Activated T-cell treated with anti-CD3 and anti-CD28 coated beads, Interleukin-2, amount 50 U/mL, for 4 hours (primary cell): Measurements from ENCODE around the gene ZNF594. TPM values are rescaled to one million over a fixed set of nuclear protein-coding genes. Genes with fewer than 3 reads are reported as not detected.
"Not testable (repeated sequence)": the region's sequence is repeated elsewhere in the genome, so short reads cannot be mapped to it uniquely, and the experiment has no call there.

ENCODE experiments used
- ATAC-seq, 2 donors: fragments of 200-7000 bp; cut with Tn5 transposase; one replicate each; pipeline ENCODE4 v1.10.0; 2021
- DNase-seq: peaks from one replicate; pipeline ENCODE4 v3.0.0-alpha.2; 2020
- H3K27me3 Mint-ChIP-seq: one replicate; pipeline ENCODE4 v1.8.0; 2021; ENCODE audit warnings: low read depth, mixed read lengths
- H3K36me3 Mint-ChIP-seq: one replicate; pipeline ENCODE4 v1.8.0; 2022; ENCODE audit warnings: mixed read lengths; ENCODE audit not compliant: insufficient read depth
- H3K4me1 Mint-ChIP-seq: one replicate; pipeline ENCODE4 v1.8.0; 2021; ENCODE audit warnings: low read depth, mixed read lengths
- H3K4me3 Mint-ChIP-seq: one replicate; pipeline ENCODE4 v1.8.0; 2021; ENCODE audit warnings: mild to moderate bottlenecking, moderate library complexity, mixed read lengths
- H3K9me3 Mint-ChIP-seq: one replicate; pipeline ENCODE4 v1.8.0; 2021; ENCODE audit warnings: mixed read lengths
- total RNA-seq, 3 donors: library from RNA; stranded (reverse); gene quantifications; one replicate each; pipeline ENCODE4 v1.2.1, GENCODE V29; 2021

ZNF594 gene
- total RNA-seq, result 1 to 10 TPM; 6.5 to 7.6 (median 6.7) TPM

GRCh38 chr17:5191541-5192417, at the start of gene ZNF594:
Gene ZNF594 (minus strand): TSS chr17:5191868. CDS start chr17:5184256, 7,612 bp downstream.
- peaks cover 18% of the 10 kb centered on the region for H3K36me3 Mint-ChIP-seq
- DNase-seq (peak; percentile 95), ATAC-seq (peak; percentile 100)
- peaks cover 15% of the 10 kb centered on the region for H3K9me3 Mint-ChIP-seq
- peaks cover 28% of the 10 kb centered on the region for H3K4me1 Mint-ChIP-seq
- peak within 1 kb of the TSS; percentile 93 for H3K4me3 Mint-ChIP-seq
- H3K27me3 Mint-ChIP-seq, result no peaks in the 10 kb centered on the region

DNA sequence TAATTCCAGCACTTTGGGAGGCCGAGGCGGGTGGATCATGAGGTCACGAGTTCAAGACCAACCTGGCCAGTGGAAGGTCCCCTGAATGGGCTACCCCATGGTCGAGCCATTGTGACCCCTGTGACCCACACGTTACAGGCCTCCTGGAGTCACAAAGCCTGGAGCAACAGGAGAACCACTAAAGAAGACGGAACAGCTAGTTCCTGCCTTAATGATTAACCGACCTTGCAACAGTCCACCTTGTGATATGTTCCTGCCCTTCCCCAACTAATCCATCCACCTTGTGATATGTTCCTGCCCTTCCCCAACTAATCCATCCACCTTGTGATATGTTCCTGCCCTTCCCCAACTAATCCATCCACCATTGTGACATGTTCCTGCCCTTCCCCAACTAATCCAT, 48.1 kb upstream of the ZNF594 start:
- not testable (repeated sequence) for ATAC-seq, H3K9me3 Mint-ChIP-seq, DNase-seq, H3K36me3 Mint-ChIP-seq, H3K4me3 Mint-ChIP-seq, H3K27me3 Mint-ChIP-seq
- H3K4me1 Mint-ChIP-seq, result peaks cover 48% of the 10 kb centered on the region

GRCh38 chr17:5238333-5238732, 46.7 kb upstream of the ZNF594 start:
- Mint-ChIP-seq H3K36me3 (no peaks in the 10 kb centered on the region), H3K27me3 (no peaks in the 10 kb centered on the region), H3K4me1 (peaks cover 49% of the 10 kb centered on the region), H3K4me3 (no peak overlapping the region), H3K9me3 (peaks cover 3% of the 10 kb centered on the region)
- ATAC-seq (no peak), DNase-seq (no peak)

DNA sequence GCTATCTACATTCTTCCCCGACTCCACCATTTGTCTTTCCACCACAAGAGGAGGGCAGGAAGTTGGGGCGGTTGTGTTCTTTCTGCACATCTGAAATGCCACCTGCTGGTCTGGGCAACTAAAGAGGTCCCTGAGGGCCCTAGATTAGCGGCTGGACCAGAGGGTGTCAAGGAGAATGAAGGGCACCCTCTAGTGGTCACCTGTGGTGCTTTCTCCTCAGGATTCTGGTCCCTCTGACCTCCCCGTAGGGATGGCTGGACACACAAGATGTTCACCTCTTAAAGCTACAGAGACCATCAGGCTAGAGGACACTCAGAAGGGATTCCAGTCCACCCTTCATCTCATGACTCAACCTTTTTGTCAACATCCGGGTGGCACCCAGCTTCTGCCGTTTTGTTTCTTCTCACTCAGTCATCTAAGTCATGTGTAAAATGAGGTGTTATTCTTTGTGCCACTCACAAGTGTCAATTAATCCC, 45.9 kb upstream of the ZNF594 start:
- H3K27me3 Mint-ChIP-seq, result no peaks in the 10 kb centered on the region
- peak; percentile 10 for DNase-seq
- H3K4me3 Mint-ChIP-seq, result no peak overlapping the region
- peak; percentile 61 to 81 for ATAC-seq
- H3K4me1 Mint-ChIP-seq, result peaks cover 41% of the 10 kb centered on the region
- H3K9me3 Mint-ChIP-seq, result peaks cover 3% of the 10 kb centered on the region
- no peaks in the 10 kb centered on the region for H3K36me3 Mint-ChIP-seq

- peaks cover 37% of the 10 kb centered on the region for H3K4me1 Mint-ChIP-seq
- peaks cover 3% of the 10 kb centered on the region for H3K9me3 Mint-ChIP-seq
- ATAC-seq, result no peak
- no peaks in the 10 kb centered on the region for H3K36me3 Mint-ChIP-seq
- no peaks in the 10 kb centered on the region for H3K27me3 Mint-ChIP-seq
- no peak for DNase-seq
- H3K4me3 Mint-ChIP-seq, result no peak overlapping the region
Measured at GRCh38 chr17:5236938-5237540, 45.4 kb upstream of the ZNF594 start.

- no peaks in the 10 kb centered on the region for H3K27me3 Mint-ChIP-seq
- peaks cover 31% of the 10 kb centered on the region for H3K4me1 Mint-ChIP-seq
- no peak within 1 kb of the TSS for H3K4me3 Mint-ChIP-seq
- ATAC-seq, result no peak
- DNase-seq, result no peak
- H3K36me3 Mint-ChIP-seq, result no peaks in the 10 kb centered on the region
- H3K9me3 Mint-ChIP-seq, result peaks cover 3% of the 10 kb centered on the region
Measured at GRCh38 chr17:5234645-5235576, 43.2 kb upstream of the ZNF594 start, which contains the start of gene SCIMP. Gene SCIMP (minus strand): TSS chr17:5234860. CDS start chr17:5234755, 105 bp downstream.

DNA sequence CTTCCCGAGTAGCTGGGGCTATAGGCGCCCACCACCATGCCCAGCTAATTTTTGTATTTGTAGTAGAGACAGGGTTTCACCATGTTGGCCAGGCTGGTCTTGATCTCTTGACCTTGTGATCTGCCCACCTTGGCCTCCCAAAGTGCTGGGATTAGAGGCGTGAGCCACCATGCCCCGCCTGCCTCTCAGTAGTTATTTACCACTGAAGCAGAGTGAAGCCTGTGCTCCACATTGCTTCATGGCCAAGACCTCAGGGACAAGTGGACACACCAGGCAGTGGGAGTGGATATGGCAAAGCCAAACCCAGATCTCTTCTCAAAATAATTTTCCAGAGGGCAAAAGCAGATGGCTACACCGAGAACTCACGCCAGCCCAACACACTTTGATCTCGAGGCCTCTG, 41.8 kb upstream of the ZNF594 start:
- H3K4me1 Mint-ChIP-seq, result peaks cover 35% of the 10 kb centered on the region
- DNase-seq, H3K27me3 Mint-ChIP-seq, H3K36me3 Mint-ChIP-seq, H3K4me3 Mint-ChIP-seq, H3K9me3 Mint-ChIP-seq, ATAC-seq: not testable (repeated sequence)

GRCh38 chr17:5226940-5227878, 35.5 kb upstream of the ZNF594 start:
- H3K4me1 Mint-ChIP-seq, result peaks cover 30% of the 10 kb centered on the region
- peak in 1 of 2 donors; percentile 65 for ATAC-seq
- no peak for DNase-seq

DNA sequence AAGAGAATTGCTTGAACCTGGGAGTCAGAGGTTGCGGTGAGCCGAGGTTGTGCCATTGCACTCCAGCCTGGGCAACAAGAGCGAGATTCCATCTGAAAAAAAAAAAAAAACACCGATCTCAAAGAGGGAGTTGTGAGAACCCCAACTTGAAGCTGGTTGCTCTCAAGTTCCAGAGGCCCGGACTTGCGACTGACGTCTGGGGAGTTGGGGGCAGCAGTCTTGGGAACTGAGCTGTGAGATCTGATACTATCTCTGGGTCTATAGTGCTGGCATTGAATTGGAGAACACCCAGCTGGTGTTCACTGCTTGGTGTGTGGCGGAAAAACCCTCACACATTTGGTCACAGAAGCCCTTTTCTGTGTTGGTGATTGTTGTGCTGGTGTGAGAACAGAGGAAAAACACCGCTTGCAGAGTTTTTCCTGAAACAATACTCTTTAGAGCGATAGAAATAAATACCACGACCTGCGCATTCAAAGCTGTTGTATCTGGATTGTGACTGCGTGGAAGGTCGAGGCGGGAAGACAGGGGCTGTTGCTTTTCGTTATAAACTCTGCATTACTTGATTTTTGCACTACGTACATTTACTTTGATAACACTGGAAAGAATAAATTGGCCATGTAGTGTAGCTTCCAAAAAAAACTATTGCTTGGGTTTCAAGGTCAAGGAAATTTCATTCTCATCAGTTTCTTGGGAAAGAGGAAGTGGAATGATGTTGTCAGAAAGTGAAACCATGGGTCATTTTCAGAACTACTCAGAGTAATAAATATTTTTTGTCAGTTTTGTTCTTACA, 34.2 kb upstream of the ZNF594 start:
- Mint-ChIP-seq H3K4me3 (peak overlapping the region; percentile 35), H3K9me3 (no peaks in the 10 kb centered on the region), H3K36me3 (peaks cover 11% of the 10 kb centered on the region), H3K4me1 (peaks cover 38% of the 10 kb centered on the region), H3K27me3 (no peaks in the 10 kb centered on the region)
- DNase-seq (no peak), ATAC-seq (no peak)

More at GRCh38 chr17:5226940-5227878, 35.5 kb upstream of the ZNF594 start:
- Mint-ChIP-seq H3K36me3 (peaks cover 8% of the 10 kb centered on the region), H3K27me3 (no peaks in the 10 kb centered on the region), H3K4me3 (no peak overlapping the region), H3K9me3 (no peaks in the 10 kb centered on the region)

DNA sequence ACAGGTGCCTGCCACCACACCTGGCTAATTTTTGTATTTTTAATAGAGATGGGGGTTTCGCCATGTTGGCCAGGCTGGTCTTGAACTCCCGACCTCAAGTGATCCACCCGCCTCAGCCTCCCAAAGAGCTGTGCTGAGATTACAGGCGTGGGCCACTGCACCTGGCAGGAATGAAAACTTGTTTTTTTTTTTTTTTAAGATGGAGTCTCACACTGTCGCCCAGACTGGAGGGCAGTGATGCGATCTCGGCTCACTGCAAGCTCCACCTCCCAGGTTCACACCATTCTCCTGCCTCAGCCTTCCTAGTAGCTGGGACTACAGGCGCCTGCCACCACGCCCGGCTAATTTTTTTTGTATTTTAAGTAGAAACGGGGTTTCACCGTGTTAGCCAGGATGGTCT, 30.2 kb upstream of the ZNF594 start:
- ATAC-seq, H3K9me3 Mint-ChIP-seq, H3K27me3 Mint-ChIP-seq, H3K4me3 Mint-ChIP-seq, DNase-seq: not testable (repeated sequence)
- H3K4me1 Mint-ChIP-seq, result peaks cover 20% of the 10 kb centered on the region
- H3K36me3 Mint-ChIP-seq, result peaks cover 13% of the 10 kb centered on the region

- ATAC-seq (no peak), DNase-seq (no peak)
- H3K36me3 Mint-ChIP-seq, result peaks cover 14% of the 10 kb centered on the region
- H3K4me3 Mint-ChIP-seq, result no peak overlapping the region
- H3K4me1 Mint-ChIP-seq, result peaks cover 10% of the 10 kb centered on the region
- H3K27me3 Mint-ChIP-seq, result no peaks in the 10 kb centered on the region
- no peaks in the 10 kb centered on the region for H3K9me3 Mint-ChIP-seq
Measured at GRCh38 chr17:5220074-5220473, 28.4 kb upstream of the ZNF594 start.

- Mint-ChIP-seq H3K4me1 (peaks cover 10% of the 10 kb centered on the region), H3K27me3 (no peaks in the 10 kb centered on the region), H3K4me3 (no peak overlapping the region), H3K36me3 (peaks cover 12% of the 10 kb centered on the region), H3K9me3 (no peaks in the 10 kb centered on the region)
- no peak for ATAC-seq
- DNase-seq, result no peak
Measured at GRCh38 chr17:5219536-5219935, 27.9 kb upstream of the ZNF594 start.
